A549 (cell line): Measurements from ENCODE around the gene TMEM175.

Experiments
- CTCF ChIP-seq: fragments of >200 bp; sonication (Bioruptor Twin); formaldehyde crosslinking; IDR thresholded peaks from 3 replicates; pipeline ENCODE4 v1.5.1; 2016
- EHMT2 ChIP-seq: fragments of 200-600 bp; sonication (generic); IDR thresholded peaks from 2 replicates; pipeline ENCODE4 v1.6.1; 2016; ENCODE audit warnings: antibody characterized with exemption, low read depth, mild to moderate bottlenecking, moderate library complexity
- EP300 ChIP-seq, 2 experiments: fragments of >200 bp; sonication (Bioruptor Twin); formaldehyde crosslinking; IDR thresholded peaks; 2 replicates in 1 of 2; 3 replicates in 1 of 2; pipeline ENCODE4 v1.6.1; 2016 to 2017
- JUN ChIP-seq, 2 experiments: fragments of >200 bp; sonication (Bioruptor Twin); formaldehyde crosslinking; IDR thresholded peaks; 2 replicates in 1 of 2; 3 replicates in 1 of 2; pipeline ENCODE4 v1.6.1; 2016 to 2017
- MAZ ChIP-seq: fragments of 150-350 bp; IDR thresholded peaks from 2 replicates; pipeline ENCODE4 v1.6.1; 2014; ENCODE audit warnings: antibody characterized with exemption, low read depth, low read length, borderline replicate concordance
- MYC ChIP-seq: IDR thresholded peaks from 2 replicates; pipeline ENCODE4 v1.6.1; 2012; ENCODE audit warnings: mild to moderate bottlenecking, inconsistent platforms, low read length, improper control_type of control experiment, borderline replicate concordance
- NR3C1 ChIP-seq: fragments of >200 bp; sonication (Bioruptor Twin); formaldehyde crosslinking; IDR thresholded peaks from 3 replicates; pipeline ENCODE4 v1.6.1; 2017
- POLR2A ChIP-seq: IDR thresholded peaks from 2 replicates; pipeline ENCODE4 v1.6.1; 2012; ENCODE audit warnings: mild to moderate bottlenecking, low read length
- REST ChIP-seq: fragments of 200-600 bp; sonication (generic); IDR thresholded peaks from 2 replicates; pipeline ENCODE4 v1.6.1; 2016; ENCODE audit warnings: antibody characterized with exemption, mild to moderate bottlenecking, moderate library complexity
- SMC3 ChIP-seq: fragments of >200 bp; sonication (Bioruptor Twin); formaldehyde crosslinking; IDR thresholded peaks from 3 replicates; pipeline ENCODE4 v1.6.1; 2018; ENCODE audit warnings: inconsistent platforms
- USF2 ChIP-seq: fragments of 450-650 bp; IDR thresholded peaks from 2 replicates; pipeline ENCODE4 v1.6.1; 2014; ENCODE audit warnings: antibody characterized with exemption
- TF ChIP-seq, protein P1 (sequence below): fragments of >200 bp; sonication (Bioruptor Twin); formaldehyde crosslinking; IDR thresholded peaks from 3 replicates; pipeline ENCODE4 v1.6.1; 2016

DNA sequence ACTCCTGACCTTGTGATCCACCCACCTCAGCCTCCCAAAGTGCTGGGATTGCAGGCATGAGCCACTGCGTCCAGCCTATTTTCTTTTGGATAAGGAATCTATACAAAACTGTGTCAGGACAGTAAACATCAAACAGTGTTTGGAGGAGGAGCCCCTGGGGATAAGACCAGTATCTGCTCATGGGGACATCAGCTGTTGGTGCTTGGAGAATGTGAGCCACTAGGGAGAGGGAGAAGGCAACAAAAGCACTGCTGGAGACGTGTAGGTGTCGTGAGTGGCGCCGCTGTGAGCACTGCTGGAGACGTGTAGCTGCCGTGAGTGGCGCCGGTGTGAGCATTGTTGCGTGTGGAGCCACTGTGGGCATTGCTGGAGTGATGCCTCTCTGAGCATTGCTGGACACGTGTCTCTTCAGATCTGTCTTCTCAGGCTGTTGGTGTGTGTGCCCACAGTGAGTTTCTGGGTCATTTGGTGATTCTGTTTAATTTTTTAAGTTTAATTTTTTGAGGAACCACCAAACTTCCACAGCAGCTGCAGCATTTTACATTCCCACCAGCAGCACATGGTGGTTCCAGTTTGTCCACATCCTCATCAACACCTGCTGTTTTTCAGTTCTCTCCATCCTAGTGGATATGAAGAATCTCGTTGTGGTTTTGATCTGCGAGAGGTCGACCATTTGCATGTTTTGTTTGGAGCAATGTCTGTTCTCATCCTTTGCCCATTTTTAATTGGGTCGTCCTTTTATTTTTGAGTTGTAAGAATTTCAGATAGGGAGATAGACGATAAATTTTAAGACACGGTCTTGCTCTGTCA is 22.2 kb downstream of the TMEM175 start:
- no peak for TF ChIP-seq REST
- TF ChIP-seq CTCF: no peak
- TF ChIP-seq EHMT2: no peak
- TF ChIP-seq EP300 (IDR thresholded peaks at IDR 0.05): no peak
- TF ChIP-seq POLR2A: no peak
- TF ChIP-seq NR3C1: no peak
- no peak for TF ChIP-seq SMC3
- TF ChIP-seq MYC: no peak
- TF ChIP-seq USF2: no peak
- TF ChIP-seq JUN (IDR thresholded peaks at IDR 0.05): no peak
- TF ChIP-seq, protein P1, sequence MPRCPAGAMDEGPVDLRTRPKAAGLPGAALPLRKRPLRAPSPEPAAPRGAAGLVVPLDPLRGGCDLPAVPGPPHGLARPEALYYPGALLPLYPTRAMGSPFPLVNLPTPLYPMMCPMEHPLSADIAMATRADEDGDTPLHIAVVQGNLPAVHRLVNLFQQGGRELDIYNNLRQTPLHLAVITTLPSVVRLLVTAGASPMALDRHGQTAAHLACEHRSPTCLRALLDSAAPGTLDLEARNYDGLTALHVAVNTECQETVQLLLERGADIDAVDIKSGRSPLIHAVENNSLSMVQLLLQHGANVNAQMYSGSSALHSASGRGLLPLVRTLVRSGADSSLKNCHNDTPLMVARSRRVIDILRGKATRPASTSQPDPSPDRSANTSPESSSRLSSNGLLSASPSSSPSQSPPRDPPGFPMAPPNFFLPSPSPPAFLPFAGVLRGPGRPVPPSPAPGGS: no peak
- no peak for TF ChIP-seq MAZ
